K562 (cell line): ENCODE data around the gene AOC1. TPM values are rescaled to one million over a fixed set of nuclear protein-coding genes. Genes with fewer than 3 reads are reported as not detected.

ENCODE experiments used
- BHLHE40 ChIP-seq: IDR thresholded peaks from 2 replicates; pipeline ENCODE4 v1.6.1; 2011; ENCODE audit warnings: low read length, improper control_type of control experiment
- CBX3 ChIP-seq, 2 experiments: IDR thresholded peaks; 1 replicate in 1 of 2; 2 replicates in 1 of 2; pipeline ENCODE4 v1.6.1; 2012; ENCODE audit warnings: inconsistent platforms in 2 of 2, low read length in 2 of 2, borderline replicate concordance in 1 of 2, control low read depth in 1 of 2
- CEBPZ ChIP-seq: fragments of 150-350 bp; IDR thresholded peaks from 2 replicates; pipeline ENCODE4 v1.6.1; 2014; ENCODE audit warnings: low read depth, mild to moderate bottlenecking, low read length, borderline replicate concordance
- CTCFL ChIP-seq: IDR thresholded peaks from 2 replicates; pipeline ENCODE4 v1.6.1; 2011; ENCODE audit warnings: borderline replicate concordance, low read depth, mild to moderate bottlenecking, moderate library complexity, low read length; ENCODE audit not compliant: insufficient read depth, poor library complexity, severe bottlenecking
- DMBX1 ChIP-seq: fragments of 250-450 bp; sonication (Bioruptor Pico); IDR thresholded peaks from 2 replicates; pipeline ENCODE4 v1.8.0; 2022; ENCODE audit warnings: inconsistent platforms, mild to moderate bottlenecking, moderate library complexity, borderline replicate concordance
- FOXP1 ChIP-seq: sonication (generic); formaldehyde crosslinking; IDR thresholded peaks from 2 replicates; pipeline ENCODE4 v1.8.0; 2022; ENCODE audit warnings: mild to moderate bottlenecking, missing genetic modification reagents
- KLF16 ChIP-seq: IDR thresholded peaks from 2 replicates; pipeline ENCODE4 v1.6.1; 2016; ENCODE audit warnings: antibody characterized with exemption
- SIRT6 ChIP-seq: IDR thresholded peaks from one replicate; pipeline ENCODE4 v1.6.1; 2012; ENCODE audit warnings: low read depth, mild to moderate bottlenecking, control low read depth, inconsistent platforms, low read length, moderate library complexity
- WHSC1 ChIP-seq: IDR thresholded peaks from one replicate; pipeline ENCODE4 v1.6.1; 2012; ENCODE audit warnings: low read length, control low read depth, inconsistent platforms
- ZNF398 ChIP-seq: fragments of 250-450 bp; sonication (Bioruptor Pico); IDR thresholded peaks from 2 replicates; pipeline ENCODE4 v1.8.0; 2021; ENCODE audit warnings: moderate library complexity, mild to moderate bottlenecking, inconsistent platforms
- ZNF780A ChIP-seq: fragments of 250-450 bp; sonication (Bioruptor Pico); IDR thresholded peaks from 2 replicates; pipeline ENCODE4 v1.5.0; 2021; ENCODE audit warnings: mild to moderate bottlenecking
- polyA plus RNA-seq, 8 experiments: library from polyadenylated mRNA; depleted of rRNA in 4 of 8; stranded (reverse) in 5 of 8; unstranded in 3 of 8; fragments of >200 nt; fragmentation: Nextera tagmentation in 2 of 8; fragmentation: Illumina TruSeq in 1 of 8; extraction: Ambion mirVana in 2 of 8; extraction: Trizol in 1 of 8; gene quantifications; 2 replicates each; pipeline versions ENCODE4 v1.2.1 to v1.2.3, GENCODE V29; 2011 to 2014; ENCODE audit warnings: inconsistent platforms in 1 of 8, missing spikeins in 1 of 8
- total RNA-seq, 7 experiments: library from RNA; depleted of rRNA in 6 of 7; stranded (reverse); fragments of >200 nt in 6 of 7; fragmentation: Illumina TruSeq in 2 of 7; extraction: Trizol in 2 of 7; gene quantifications; 2 replicates each; pipeline versions ENCODE4 v1.2.1 to v1.2.3, GENCODE V29; 2011 to 2021; ENCODE audit warnings: low replicate concordance in 1 of 7
- TF ChIP-seq, protein P1 (sequence below): fragments of 250-450 bp; sonication (Bioruptor Pico); IDR thresholded peaks from 2 replicates; pipeline ENCODE4 v1.5.0; 2020; ENCODE audit warnings: mild to moderate bottlenecking, borderline replicate concordance
- TF ChIP-seq, protein P2 (sequence below): fragments of 250-450 bp; sonication (Bioruptor Pico); IDR thresholded peaks from 2 replicates; pipeline ENCODE4 v1.9.0; 2021; ENCODE audit warnings: mild to moderate bottlenecking, inconsistent platforms

Gene AOC1
- total and polyA plus RNA-seq, 9 of the 15 experiments (the other 6 are each of a cell fraction or from before 2014, with no cell fraction given), result not detected

- TF ChIP-seq ZNF398 (CRISPR knock-in tag) (no peak), FOXP1 (CRISPR knock-in tag) (no peak), SIRT6 (no peak), KLF16 (no peak), ZNF780A (CRISPR knock-in tag) (no peak), WHSC1 (no peak), CBX3 (IDR thresholded peaks at IDR 0.05; ENCODE audit: borderline replicate concordance in 1 of 2, low read length in 2 of 2) (no peak), BHLHE40 (no peak), CTCFL (peak; percentile 90), CEBPZ (no peak), DMBX1 (CRISPR knock-in tag) (peak; percentile 34; the same call in 1 of the 2 replicates)
- TF ChIP-seq, protein P1, sequence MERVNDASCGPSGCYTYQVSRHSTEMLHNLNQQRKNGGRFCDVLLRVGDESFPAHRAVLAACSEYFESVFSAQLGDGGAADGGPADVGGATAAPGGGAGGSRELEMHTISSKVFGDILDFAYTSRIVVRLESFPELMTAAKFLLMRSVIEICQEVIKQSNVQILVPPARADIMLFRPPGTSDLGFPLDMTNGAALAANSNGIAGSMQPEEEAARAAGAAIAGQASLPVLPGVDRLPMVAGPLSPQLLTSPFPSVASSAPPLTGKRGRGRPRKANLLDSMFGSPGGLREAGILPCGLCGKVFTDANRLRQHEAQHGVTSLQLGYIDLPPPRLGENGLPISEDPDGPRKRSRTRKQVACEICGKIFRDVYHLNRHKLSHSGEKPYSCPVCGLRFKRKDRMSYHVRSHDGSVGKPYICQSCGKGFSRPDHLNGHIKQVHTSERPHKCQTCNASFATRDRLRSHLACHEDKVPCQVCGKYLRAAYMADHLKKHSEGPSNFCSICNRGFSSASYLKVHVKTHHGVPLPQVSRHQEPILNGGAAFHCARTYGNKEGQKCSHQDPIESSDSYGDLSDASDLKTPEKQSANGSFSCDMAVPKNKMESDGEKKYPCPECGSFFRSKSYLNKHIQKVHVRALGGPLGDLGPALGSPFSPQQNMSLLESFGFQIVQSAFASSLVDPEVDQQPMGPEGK (CRISPR knock-in tag), result no peak
- TF ChIP-seq, protein P2, sequence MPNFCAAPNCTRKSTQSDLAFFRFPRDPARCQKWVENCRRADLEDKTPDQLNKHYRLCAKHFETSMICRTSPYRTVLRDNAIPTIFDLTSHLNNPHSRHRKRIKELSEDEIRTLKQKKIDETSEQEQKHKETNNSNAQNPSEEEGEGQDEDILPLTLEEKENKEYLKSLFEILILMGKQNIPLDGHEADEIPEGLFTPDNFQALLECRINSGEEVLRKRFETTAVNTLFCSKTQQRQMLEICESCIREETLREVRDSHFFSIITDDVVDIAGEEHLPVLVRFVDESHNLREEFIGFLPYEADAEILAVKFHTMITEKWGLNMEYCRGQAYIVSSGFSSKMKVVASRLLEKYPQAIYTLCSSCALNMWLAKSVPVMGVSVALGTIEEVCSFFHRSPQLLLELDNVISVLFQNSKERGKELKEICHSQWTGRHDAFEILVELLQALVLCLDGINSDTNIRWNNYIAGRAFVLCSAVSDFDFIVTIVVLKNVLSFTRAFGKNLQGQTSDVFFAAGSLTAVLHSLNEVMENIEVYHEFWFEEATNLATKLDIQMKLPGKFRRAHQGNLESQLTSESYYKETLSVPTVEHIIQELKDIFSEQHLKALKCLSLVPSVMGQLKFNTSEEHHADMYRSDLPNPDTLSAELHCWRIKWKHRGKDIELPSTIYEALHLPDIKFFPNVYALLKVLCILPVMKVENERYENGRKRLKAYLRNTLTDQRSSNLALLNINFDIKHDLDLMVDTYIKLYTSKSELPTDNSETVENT (CRISPR knock-in tag), result no peak
Observed at GRCh38 chr7:150824379-150825177, 27.7 kb upstream of the AOC1 start (continued).
